Urinary bladder (tissue), 4 donors: ENCODE measurements around the gene TSPEAR. TPM values are rescaled to one million over a fixed set of nuclear protein-coding genes. Genes with fewer than 3 reads are reported as not detected.
"Not testable (repeated sequence)": the region's sequence is repeated elsewhere in the genome, so short reads cannot be mapped to it uniquely, and the experiment has no call there.

Experiments
- DNase-seq: peaks from one replicate; pipeline ENCODE4 v3.0.0-alpha.2; 2015; ENCODE audit errors: extremely low spot score
- H3K27ac ChIP-seq: one replicate; pipeline ENCODE4 v1.5.1; 2013; ENCODE audit warnings: low read depth, mild to moderate bottlenecking, moderate library complexity
- H3K36me3 ChIP-seq: one replicate; pipeline ENCODE4 v1.6.1; 2013; ENCODE audit warnings: mild to moderate bottlenecking, moderate library complexity; ENCODE audit not compliant: insufficient read depth
- H3K4me1 ChIP-seq: one replicate; pipeline ENCODE4 v1.6.1; 2013; ENCODE audit warnings: mild to moderate bottlenecking, moderate library complexity; ENCODE audit not compliant: insufficient read depth
- H3K4me3 ChIP-seq: one replicate; pipeline ENCODE4 v1.5.1; 2013; ENCODE audit warnings: low read depth, low read length
- WGBS: extraction: QIAGEN DNeasy Blood & Tissue Kit; methylation state at CpG from one replicate; pipeline ENCODE4 v1.1.7; 2013; 5-methylcytosine and 5-hydroxymethylcytosine counted together
- polyA plus RNA-seq: library from polyadenylated mRNA; stranded (reverse); fragments of 200-250 nt; gene quantifications from one replicate; pipeline ENCODE4 v1.2.3, GENCODE V29; 2013
- total RNA-seq: library from RNA; depleted of rRNA; stranded (reverse); fragments of >200 nt; gene quantifications from one replicate; pipeline ENCODE4 v1.2.3, GENCODE V29; 2014
- donor health status: healthy with polysubstance abuse.
- donor health status: healthy.

Gene TSPEAR
- total and polyA plus RNA-seq, 2 donors: 0.03 to 0.21 TPM

- no peak overlapping the region for H3K27ac ChIP-seq
- H3K4me3 ChIP-seq: no peak overlapping the region
- DNase-seq: no peak
- H3K36me3 ChIP-seq: no peaks in the 10 kb centered on the region
- 91% methylated on average over 18 of the region's 18 CpGs for WGBS
- no peaks in the 10 kb centered on the region for H3K4me1 ChIP-seq
Measured at GRCh38 chr21:44567481-44568171, 143.7 kb downstream of the TSPEAR start.

- DNase-seq: no peak
- no peaks in the 10 kb centered on the region for H3K4me1 ChIP-seq
- H3K4me3 ChIP-seq: no peak overlapping the region
- H3K36me3 ChIP-seq: no peaks in the 10 kb centered on the region
- H3K27ac ChIP-seq: no peak overlapping the region
- 66% methylated on average over 1 of the region's 1 CpG for WGBS
Measured at GRCh38 chr21:44566403-44566802, 145.0 kb downstream of the TSPEAR start.

GRCh38 chr21:44564886-44565598, 146.3 kb downstream of the TSPEAR start:
- no peaks in the 10 kb centered on the region for H3K4me1 ChIP-seq
- 37% methylated on average over 1 of the region's 1 CpG for WGBS
- H3K4me3 ChIP-seq: no peak overlapping the region
- no peak overlapping the region for H3K27ac ChIP-seq
- no peak for DNase-seq
- H3K36me3 ChIP-seq: no peaks in the 10 kb centered on the region

- Histone ChIP-seq H3K4me3 (no peak overlapping the region), H3K36me3 (no peaks in the 10 kb centered on the region), H3K4me1 (no peaks in the 10 kb centered on the region), H3K27ac (no peak overlapping the region)
- WGBS: 92% methylated on average over 1 of the region's 1 CpG
- no peak for DNase-seq
Measured at GRCh38 chr21:44564099-44564498, 147.3 kb downstream of the TSPEAR start.

GRCh38 chr21:44558695-44559094, 152.7 kb downstream of the TSPEAR start, which contains the start of gene KRTAP10-3:
Gene KRTAP10-3 (minus strand): TSS chr21:44558795. CDS start chr21:44558715, 80 bp downstream.
- Histone ChIP-seq H3K36me3 (no peaks in the 10 kb centered on the region), H3K4me3 (no peak within 1 kb of the TSS), H3K4me1 (no peaks in the 10 kb centered on the region), H3K27ac (no peak within 1 kb of the TSS)
- WGBS: 53% methylated on average over 5 of the region's 5 CpGs
- no peak for DNase-seq

- DNase-seq, H3K27ac ChIP-seq, H3K4me1 ChIP-seq, H3K4me3 ChIP-seq, H3K36me3 ChIP-seq: not testable (repeated sequence)
- WGBS: 65% methylated on average over 10 of the region's 10 CpGs
Measured at GRCh38 chr21:44558329-44558675, 153.1 kb downstream of the TSPEAR start.

- Histone ChIP-seq H3K4me3 (no peak overlapping the region), H3K4me1 (no peaks in the 10 kb centered on the region), H3K27ac (no peak overlapping the region), H3K36me3 (no peaks in the 10 kb centered on the region)
- WGBS: 47% methylated on average over 30 of the region's 30 CpGs
- no peak for DNase-seq
Measured at GRCh38 chr21:44557491-44558328, 153.7 kb downstream of the TSPEAR start.

GRCh38 chr21:44556879-44557278, 154.5 kb downstream of the TSPEAR start:
- Histone ChIP-seq H3K36me3 (no peaks in the 10 kb centered on the region), H3K4me1 (no peaks in the 10 kb centered on the region), H3K27ac (no peak overlapping the region), H3K4me3 (no peak overlapping the region)
- DNase-seq: no peak
- WGBS: 78% methylated on average over 9 of the region's 9 CpGs

GRCh38 chr21:44555200-44555875, 156.0 kb downstream of the TSPEAR start:
- no peak for DNase-seq
- Histone ChIP-seq H3K4me3 (no peak overlapping the region), H3K27ac (no peak overlapping the region), H3K4me1 (no peaks in the 10 kb centered on the region), H3K36me3 (no peaks in the 10 kb centered on the region)
- 70% methylated on average over 13 of the region's 13 CpGs for WGBS

- Histone ChIP-seq H3K27ac (no peak overlapping the region), H3K4me1 (no peaks in the 10 kb centered on the region), H3K4me3 (no peak overlapping the region), H3K36me3 (no peaks in the 10 kb centered on the region)
- DNase-seq: no peak
- 70% methylated on average over 13 of the region's 13 CpGs for WGBS
Measured at GRCh38 chr21:44552681-44553080, 158.7 kb downstream of the TSPEAR start.

GRCh38 chr21:44552136-44552535, 159.2 kb downstream of the TSPEAR start:
- DNase-seq: no peak
- Histone ChIP-seq H3K27ac (no peak overlapping the region), H3K36me3 (no peaks in the 10 kb centered on the region), H3K4me3 (no peak overlapping the region), H3K4me1 (no peaks in the 10 kb centered on the region)
- 87% methylated on average over 6 of the region's 6 CpGs for WGBS

GRCh38 chr21:44551340-44551961, 159.9 kb downstream of the TSPEAR start, which contains the start of gene KRTAP10-2:
Gene KRTAP10-2 (minus strand): TSS chr21:44551505. CDS start chr21:44551458, 47 bp downstream.
- no peaks in the 10 kb centered on the region for H3K36me3 ChIP-seq
- WGBS: 60% methylated on average over 17 of the region's 17 CpGs
- no peaks in the 10 kb centered on the region for H3K4me1 ChIP-seq
- no peak for DNase-seq
- no peak within 1 kb of the TSS for H3K4me3 ChIP-seq
- H3K27ac ChIP-seq: no peak within 1 kb of the TSS

- no peak for DNase-seq
- WGBS: 63% methylated on average over 10 of the region's 10 CpGs
- Histone ChIP-seq H3K36me3 (no peaks in the 10 kb centered on the region), H3K4me1 (no peaks in the 10 kb centered on the region), H3K27ac (no peak overlapping the region), H3K4me3 (no peak overlapping the region)
Measured at GRCh38 chr21:44550807-44551206, 160.6 kb downstream of the TSPEAR start.
